Endothelial cell of umbilical vein (primary cell): Measurements from ENCODE around the gene ZNF580. TPM values are rescaled to one million over a fixed set of nuclear protein-coding genes. Genes with fewer than 3 reads are reported as not detected.

Experiments used
- BruUV-seq: library from RNA; stranded (reverse); fragments of 400-500 nt; replicated peaks from 2 replicates; lab custom pipeline; 2021; lab: Mats Ljungman, UMichigan
- CTCF ChIA-PET: fragments of 300-600, 350-600 bp; sonication (Branson Sonifier 250); formaldehyde crosslinking; loops from one replicate; lab custom pipeline; 2021; ENCODE audit warnings: antibody characterized with exemption, inconsistent platforms; lab: Charles Lee
- POLR2A ChIA-PET: fragments of 300-600, 350-600 bp; sonication (Branson Sonifier 250); formaldehyde crosslinking; loops from one replicate; lab custom pipeline; 2021; ENCODE audit warnings: antibody characterized with exemption, inconsistent platforms; lab: Charles Lee
- DNase-seq: peaks from one replicate; pipeline ENCODE4 v3.0.0-alpha.2; 2011; ENCODE audit warnings: low read depth, low spot score
- FAIRE-seq: peaks from 2 replicates; lab custom pipeline; 2011; peaks lifted over from hg19 to GRCh38; lab: Jason Lieb, UNC
- H2AFZ ChIP-seq: 2 replicates; pipeline ENCODE4 v1.6.0; 2012; ENCODE audit warnings: low read depth, low read length, control low read depth, inconsistent platforms
- H3K27ac ChIP-seq: 2 replicates; pipeline ENCODE4 v1.5.1; 2011; ENCODE audit warnings: low read depth, mild to moderate bottlenecking, control low read depth, low read length, moderate library complexity; ENCODE audit not compliant: insufficient read depth
- H3K27me3 ChIP-seq, 2 experiments: 2 replicates each; pipeline versions ENCODE4 v1.6.0 to v1.6.1; 2011; ENCODE audit warnings: low read length in 2 of 2, mixed read lengths in 1 of 2; ENCODE audit not compliant: control insufficient read depth in 2 of 2, insufficient read depth in 2 of 2
- H3K36me3 ChIP-seq, 2 experiments: 2 replicates in 1 of 2; 3 replicates in 1 of 2; pipeline ENCODE4 v1.5.1; 2011; ENCODE audit warnings: low read length in 2 of 2, mild to moderate bottlenecking in 1 of 2, moderate library complexity in 1 of 2; ENCODE audit not compliant: control insufficient read depth in 2 of 2, insufficient read depth in 2 of 2; ENCODE audit errors: extremely low read depth in 1 of 2
- H3K4me1 ChIP-seq: 3 replicates; pipeline ENCODE4 v1.5.1; 2011; ENCODE audit warnings: mild to moderate bottlenecking, low read length; ENCODE audit not compliant: control insufficient read depth, insufficient read depth; ENCODE audit errors: extremely low read depth
- H3K4me2 ChIP-seq: 2 replicates; pipeline ENCODE4 v1.6.1; 2011; ENCODE audit warnings: low read length, control low read depth, mixed read lengths; ENCODE audit not compliant: insufficient read depth
- H3K4me3 ChIP-seq, 3 experiments: fragments of 200-600 bp in 1 of 3; sonication (generic), shearing (Covaris generic) in 1 of 3; replicated peaks in 1 of 3; 2 replicates each; pipeline ENCODE4 v1.5.1; 2011 to 2016; ENCODE audit warnings: control low read depth in 3 of 3, low read length in 3 of 3, mild to moderate bottlenecking in 2 of 3, inconsistent platforms in 1 of 3, low read depth in 1 of 3, moderate library complexity in 1 of 3; ENCODE audit not compliant: insufficient read depth in 1 of 3
- H3K79me2 ChIP-seq: 2 replicates; pipeline ENCODE4 v1.6.0; 2012; ENCODE audit warnings: low read length, inconsistent platforms; ENCODE audit not compliant: control insufficient read depth, insufficient read depth
- H3K9ac ChIP-seq: replicated peaks from 2 replicates; pipeline ENCODE3; 2011; ENCODE audit warnings: low read length, control low read depth; ENCODE audit not compliant: insufficient read depth; ENCODE audit errors: extremely low read depth
- H3K9me1 ChIP-seq: replicated peaks from 3 replicates; pipeline ENCODE4 v1.6.0; 2011; ENCODE audit warnings: mild to moderate bottlenecking, low read length; ENCODE audit not compliant: control insufficient read depth, insufficient read depth; ENCODE audit errors: extremely low read depth
- H3K9me3 ChIP-seq: replicated peaks from 2 replicates; pipeline ENCODE4 v1.5.1; 2012; ENCODE audit warnings: low read length, inconsistent platforms; ENCODE audit not compliant: control insufficient read depth, insufficient read depth
- H4K20me1 ChIP-seq: replicated peaks from 2 replicates; pipeline ENCODE3; 2011; ENCODE audit warnings: mild to moderate bottlenecking, low read length; ENCODE audit not compliant: control insufficient read depth, insufficient read depth; ENCODE audit errors: extremely low read depth
- CTCF ChIP-seq, 2 donors: IDR thresholded peaks; 1 replicate in 1 of 2; 2 replicates in 1 of 2; pipeline ENCODE4 v1.5.1; 2011; ENCODE audit warnings: low read length in 2 of 2, mild to moderate bottlenecking in 2 of 2, moderate library complexity in 2 of 2, control low read depth in 1 of 2, inconsistent platforms in 1 of 2, low read depth in 1 of 2; ENCODE audit not compliant: insufficient read depth in 1 of 2; ENCODE audit errors: extremely low read depth in 1 of 2
- EZH2 ChIP-seq: IDR thresholded peaks from 2 replicates; pipeline ENCODE4 v1.6.1; 2012; ENCODE audit warnings: borderline replicate concordance, low read depth, mild to moderate bottlenecking, moderate library complexity, low read length, inconsistent platforms; ENCODE audit not compliant: severe bottlenecking
- FOS ChIP-seq: IDR thresholded peaks from 2 replicates; pipeline ENCODE4 v1.6.1; 2011; ENCODE audit warnings: mild to moderate bottlenecking, low read length, moderate library complexity, borderline replicate concordance; ENCODE audit not compliant: insufficient read depth
- GATA2 ChIP-seq: IDR thresholded peaks from 2 replicates; pipeline ENCODE4 v1.7.0; 2011; ENCODE audit warnings: low read depth, mild to moderate bottlenecking, moderate library complexity, mixed read lengths, low read length; ENCODE audit not compliant: insufficient read length, insufficient read depth
- JUN ChIP-seq: IDR thresholded peaks from 2 replicates; pipeline ENCODE4 v1.6.1; 2011; ENCODE audit warnings: borderline replicate concordance, low read depth; ENCODE audit not compliant: insufficient read length, insufficient read depth
- MAX ChIP-seq: IDR thresholded peaks from 2 replicates; pipeline ENCODE4 v1.6.1; 2011; ENCODE audit not compliant: insufficient read depth, insufficient read length
- MYC ChIP-seq: IDR thresholded peaks from one replicate; pipeline ENCODE4 v1.6.1; 2011; ENCODE audit warnings: mild to moderate bottlenecking, low read depth, low read length
- POLR2A ChIP-seq: IDR thresholded peaks from 2 replicates; pipeline ENCODE4 v1.6.1; 2012; ENCODE audit warnings: low read depth, mild to moderate bottlenecking, control low read depth, low read length
- POLR2AphosphoS5 ChIP-seq: IDR thresholded peaks from 2 replicates; pipeline ENCODE4 v1.6.1; 2012; ENCODE audit warnings: low read depth, mild to moderate bottlenecking, control low read depth, low read length, moderate library complexity; ENCODE audit not compliant: insufficient read depth
- dilution Hi-C: fragments of 300-500 bp; cut with MboI; formaldehyde crosslinking; loops from one replicate; pipeline ENCODE4 v1.15.0; 2019; ENCODE audit warnings: low sequenced_read_pairs; ENCODE audit not compliant: extremely low pct_ligation_motif_present
- intact Hi-C: fragments of 100-400 bp; cut with micrococcal nuclease; formaldehyde crosslinking; loops from one replicate; pipeline ENCODE4 v1.10.0; 2022
- polyA plus RNA-seq, 4 experiments: library from polyadenylated mRNA; depleted of rRNA in 3 of 4; stranded (reverse) in 3 of 4; unstranded in 1 of 4; fragments of >200 nt; gene quantifications; 2 replicates each; pipeline versions ENCODE4 v1.2.1 to v1.2.3, GENCODE V29; 2011 to 2012; ENCODE audit warnings: missing spikeins in 1 of 4
- total RNA-seq: library from RNA; stranded (reverse); gene quantifications from 2 replicates; pipeline ENCODE4 v1.2.3, GENCODE V29; 2021

ZNF580 gene
- total and polyA plus RNA-seq, 2 donors (not counting 3 experiments of a cell fraction or from before 2014, with no cell fraction given): 13.7 to 41.1 TPM

- CTCF ChIA-PET: no interaction called here
- Histone ChIP-seq H3K9me1 (no peaks in the 10 kb centered on the region), H3K9me3 (no peaks in the 10 kb centered on the region), H2AFZ (no peak overlapping the region), H3K27me3 (no peaks in the 10 kb centered on the region), H3K79me2 (peaks cover 6% of the 10 kb centered on the region), H4K20me1 (no peaks in the 10 kb centered on the region), H3K4me1 (peaks cover 13% of the 10 kb centered on the region), H3K4me3 (no peak overlapping the region), H3K36me3 (peaks cover 3 to 6% of the 10 kb centered on the region in 2 experiments), H3K27ac (no peak overlapping the region), H3K4me2 (no peak overlapping the region), H3K9ac (no peak overlapping the region)
- intact Hi-C loops (loop anchor here (10.0 kb wide), 3 partner anchors 315 to 1185 kb away; partner anchors contain the start of genes KMT5C, LENG9 and ZNF787), dilution Hi-C loops (no loop called here)
- DNase-seq (no peak), FAIRE-seq (no peak)
- TF ChIP-seq POLR2AphosphoS5: no peak
- TF ChIP-seq CTCF (IDR thresholded peaks at IDR 0.05; ENCODE audit: extremely low read depth in 1 of 2, insufficient read depth in 1 of 2, low read depth in 1 of 2, low read length in 2 of 2): no peak
- TF ChIP-seq JUN: no peak
- no peak for TF ChIP-seq MYC
- TF ChIP-seq EZH2: no peak
- no peak for TF ChIP-seq MAX
- TF ChIP-seq GATA2: no peak
- no peak for TF ChIP-seq POLR2A
- no peak for TF ChIP-seq FOS
- no TSS peak for BruUV-seq
- POLR2A ChIA-PET: no interaction called here
Observed at GRCh38 chr19:55650126-55650557, 9.3 kb downstream of the ZNF580 start.
